HepG2 (cell line): ENCODE measurements around the gene RHOBTB3. TPM values are rescaled to one million over a fixed set of nuclear protein-coding genes. Genes with fewer than 3 reads are reported as not detected.

Experiments
- GABPA ChIP-seq, 2 experiments: IDR thresholded peaks; 2 replicates each; pipeline ENCODE4 v1.6.1; 2011 to 2016; ENCODE audit warnings: low read depth in 2 of 2, low read length in 1 of 2, missing biosample characterization in 1 of 2, missing genetic modification characterization in 1 of 2
- HMGA1 ChIP-seq: sonication (generic); formaldehyde crosslinking; conservative IDR thresholded peaks from 2 replicates; pipeline ENCODE4 v1.4.0; 2020; ENCODE audit warnings: missing genetic modification reagents
- KAT7 ChIP-seq: IDR thresholded peaks from 2 replicates; pipeline ENCODE4 v1.6.1; 2018; ENCODE audit warnings: borderline replicate concordance, missing compliant biosample characterization
- PCBP1 ChIP-seq: fragments of 200-400 bp; formaldehyde crosslinking; IDR thresholded peaks from 2 replicates; pipeline ENCODE4 v1.6.1; 2017; ENCODE audit warnings: mild to moderate bottlenecking, low read depth, low read length, borderline replicate concordance
- PLSCR1 ChIP-seq: sonication (generic); formaldehyde crosslinking; IDR thresholded peaks from 2 replicates; pipeline ENCODE4 v1.5.0; 2020; ENCODE audit warnings: missing genetic modification reagents, mild to moderate bottlenecking, borderline replicate concordance
- POGZ ChIP-seq: sonication (generic); formaldehyde crosslinking; IDR thresholded peaks from 2 replicates; pipeline ENCODE4 v1.4.0; 2020; ENCODE audit warnings: mild to moderate bottlenecking, missing genetic modification reagents
- SNRNP70 ChIP-seq: fragments of 200-400 bp; formaldehyde crosslinking; IDR thresholded peaks from 2 replicates; pipeline ENCODE4 v1.6.1; 2017; ENCODE audit warnings: mild to moderate bottlenecking, low read depth, low read length, moderate library complexity
- SOX5 ChIP-seq: IDR thresholded peaks from 2 replicates; pipeline ENCODE4 v1.6.1; 2016; ENCODE audit warnings: borderline replicate concordance
- XBP1 ChIP-seq: sonication (generic); formaldehyde crosslinking; IDR thresholded peaks from 2 replicates; pipeline ENCODE4 v1.5.0; 2020; ENCODE audit warnings: missing genetic modification reagents
- YY1 ChIP-seq: IDR thresholded peaks from 2 replicates; pipeline ENCODE4 v1.6.1; 2011; ENCODE audit warnings: low read length, low read depth, moderate library complexity, mild to moderate bottlenecking; ENCODE audit not compliant: insufficient read depth, insufficient replicate concordance
- ZBTB26 ChIP-seq: IDR thresholded peaks from 2 replicates; pipeline ENCODE4 v1.6.1; 2016; ENCODE audit warnings: missing compliant biosample characterization, missing genetic modification reagents, borderline replicate concordance
- ZFYVE20 ChIP-seq: sonication (generic); formaldehyde crosslinking; IDR thresholded peaks from 2 replicates; pipeline ENCODE4 v1.8.0; 2023; ENCODE audit warnings: low read depth, mild to moderate bottlenecking, moderate library complexity, missing genetic modification reagents, borderline replicate concordance
- ZNF282 ChIP-seq: fragments of 450-650 bp; IDR thresholded peaks from 2 replicates; pipeline ENCODE4 v1.6.1; 2018; ENCODE audit not compliant: partially characterized antibody
- ZNF414 ChIP-seq: sonication (generic); formaldehyde crosslinking; IDR thresholded peaks from 2 replicates; pipeline ENCODE4 v1.5.0; 2020; ENCODE audit warnings: missing genetic modification reagents
- ZNF549 ChIP-seq: sonication (generic); formaldehyde crosslinking; IDR thresholded peaks from 2 replicates; pipeline ENCODE4 v1.5.0; 2020; ENCODE audit warnings: missing genetic modification reagents
- ZNF687 ChIP-seq: sonication (generic); formaldehyde crosslinking; IDR thresholded peaks from 2 replicates; pipeline ENCODE4 v1.5.1; 2020; ENCODE audit warnings: mild to moderate bottlenecking, missing genetic modification reagents, moderate library complexity
- ZNF724P ChIP-seq: sonication (generic); formaldehyde crosslinking; IDR thresholded peaks from 2 replicates; pipeline ENCODE4 v1.8.0; 2022; ENCODE audit warnings: missing genetic modification reagents, borderline replicate concordance
- polyA plus RNA-seq, 8 experiments: library from polyadenylated mRNA; depleted of rRNA in 3 of 8; stranded (reverse) in 7 of 8; unstranded in 1 of 8; fragments of >200 nt; fragmentation: Illumina TruSeq in 4 of 8; extraction: Trizol in 4 of 8; gene quantifications; 2 replicates each; pipeline versions ENCODE4 v1.2.1 to v1.2.3, GENCODE V29; 2011 to 2016; ENCODE audit warnings: low read depth in 4 of 8, missing spikeins in 1 of 8, mixed read lengths in 1 of 8; ENCODE audit not compliant: insufficient read depth in 1 of 8
- total RNA-seq, 5 experiments: library from RNA; depleted of rRNA; stranded (reverse); fragments of >200 nt; fragmentation: Illumina TruSeq; extraction: Trizol; gene quantifications; 2 replicates each; pipeline ENCODE4 v1.2.3, GENCODE V29; 2016; ENCODE audit warnings: low read depth in 1 of 5

Gene RHOBTB3
- total and polyA plus RNA-seq, 2 of the 13 experiments (the other 11 are each of a cell fraction or from before 2014, with no cell fraction given): 31.6 to 35.4 TPM

GRCh38 chr5:95731571-95732554 is 727 bp downstream of the RHOBTB3 start (continued):
- TF ChIP-seq GABPA (IDR thresholded peaks at IDR 0.05; ENCODE audit: low read depth, low read length) (peak; percentile 41), GABPA (CRISPR knock-in tag; IDR thresholded peaks at IDR 0.05; ENCODE audit: low read depth) (0 out of 2 replicates have a peak, but pooled peaks have one; percentile 22), ZBTB26 (0 out of 2 replicates have a peak, but pooled peaks have one; percentile 51), ZNF687 (peak; percentile 94), KAT7 (CRISPR knock-in tag) (peak; percentile 58; the same call in 1 of the 2 replicates), POGZ (CRISPR knock-in tag) (peak; percentile 46; the same call in 1 of the 2 replicates), ZNF549 (CRISPR knock-in tag) (no peak), ZNF724P (CRISPR knock-in tag) (no peak), YY1 (no peak), PCBP1 (0 out of 2 replicates have a peak, but pooled peaks have one; percentile 60), XBP1 (CRISPR knock-in tag) (no peak), ZFYVE20 (0 out of 2 replicates have a peak, but pooled peaks have one; percentile 70), SOX5 (CRISPR knock-in tag) (peak; percentile 21; the same call in 1 of the 2 replicates), ZNF414 (CRISPR knock-in tag) (0 out of 2 replicates have a peak, but pooled peaks have one; percentile 19), ZNF282 (no peak), SNRNP70 (no peak), HMGA1 (CRISPR knock-in tag) (no peak), PLSCR1 (CRISPR knock-in tag) (no peak)
